NB4 (cell line): ENCODE data around the gene ZNF69.
"Not testable (repeated sequence)": the region's sequence is repeated elsewhere in the genome, so short reads cannot be mapped to it uniquely, and the experiment has no call there.

Source experiments
- DNase-seq: peaks from one replicate; pipeline ENCODE4 v3.0.0; 2010; ENCODE audit warnings: low read depth
- H3K4me3 ChIP-seq: one replicate; pipeline ENCODE4 v1.5.1; 2011; ENCODE audit warnings: mild to moderate bottlenecking, low read depth, low read length, moderate library complexity
- CTCF ChIP-seq: IDR thresholded peaks from one replicate; pipeline ENCODE4 v1.5.1; 2012; ENCODE audit warnings: low read depth, low read length
- MYC ChIP-seq: IDR thresholded peaks from 2 replicates; pipeline ENCODE4 v1.6.1; 2011; ENCODE audit warnings: low read depth, low read length
- POLR2A ChIP-seq: IDR thresholded peaks from 2 replicates; pipeline ENCODE4 v1.6.1; 2011; ENCODE audit warnings: mild to moderate bottlenecking; ENCODE audit not compliant: insufficient read length; ENCODE audit errors: extremely low read depth
- TF ChIP-seq, protein P1 (sequence below): IDR thresholded peaks from 2 replicates; pipeline ENCODE4 v1.6.1; 2011; ENCODE audit warnings: low read depth, low read length

ZNF69 gene

DNA sequence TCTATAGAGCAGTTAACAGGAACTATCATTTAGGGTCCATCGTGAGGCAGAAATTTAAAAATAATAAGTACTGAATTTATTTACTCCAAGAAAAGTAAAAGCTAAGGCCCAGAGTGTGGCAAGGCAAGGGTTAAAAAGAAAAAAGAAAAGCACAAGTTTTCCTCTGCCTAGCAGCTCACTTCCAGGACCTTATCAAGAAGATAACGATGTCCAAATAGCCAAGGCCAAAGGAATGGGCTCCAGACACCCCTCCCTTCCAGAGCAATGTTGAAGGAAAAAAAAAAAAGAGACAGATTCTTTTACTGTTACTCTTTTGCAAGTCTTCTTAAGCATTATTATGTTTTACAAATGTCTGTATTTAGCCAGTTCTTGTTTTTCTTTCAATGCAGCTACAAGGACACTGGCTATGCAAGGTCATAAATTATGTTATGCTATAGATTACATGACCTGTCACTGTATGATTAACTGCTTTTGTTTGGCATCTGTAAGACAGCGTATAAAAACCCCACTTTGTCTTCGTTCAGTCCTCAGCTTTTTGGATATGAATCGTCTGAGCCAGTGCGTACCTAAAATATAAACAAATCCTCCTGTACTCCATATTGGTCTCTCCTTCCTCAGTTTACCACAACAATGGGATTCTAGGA, 34.4 kb downstream of the ZNF69 start:
- no peak for DNase-seq
- no peak for TF ChIP-seq MYC
- no peak for TF ChIP-seq CTCF
- TF ChIP-seq, protein P1, sequence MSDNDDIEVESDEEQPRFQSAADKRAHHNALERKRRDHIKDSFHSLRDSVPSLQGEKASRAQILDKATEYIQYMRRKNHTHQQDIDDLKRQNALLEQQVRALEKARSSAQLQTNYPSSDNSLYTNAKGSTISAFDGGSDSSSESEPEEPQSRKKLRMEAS: no peak
- TF ChIP-seq POLR2A: no peak
- H3K4me3 ChIP-seq: no peak overlapping the region

- peak within 1 kb of the TSS; percentile 75 for H3K4me3 ChIP-seq
- TF ChIP-seq CTCF: no peak
- peak; percentile 90 for TF ChIP-seq POLR2A
- TF ChIP-seq, protein P1: no peak; the same call in 1 of the 2 replicates
- peak; percentile 56 for TF ChIP-seq MYC
- peak; percentile 97 for DNase-seq
These were observed 37.5 kb downstream of the ZNF69 start, which contains the start of gene ZNF700 for GRCh38 chr19:11924886-11925650. Gene ZNF700 (plus strand): TSS chr19:11925107. CDS start chr19:11925211, 104 bp downstream.

DNA sequence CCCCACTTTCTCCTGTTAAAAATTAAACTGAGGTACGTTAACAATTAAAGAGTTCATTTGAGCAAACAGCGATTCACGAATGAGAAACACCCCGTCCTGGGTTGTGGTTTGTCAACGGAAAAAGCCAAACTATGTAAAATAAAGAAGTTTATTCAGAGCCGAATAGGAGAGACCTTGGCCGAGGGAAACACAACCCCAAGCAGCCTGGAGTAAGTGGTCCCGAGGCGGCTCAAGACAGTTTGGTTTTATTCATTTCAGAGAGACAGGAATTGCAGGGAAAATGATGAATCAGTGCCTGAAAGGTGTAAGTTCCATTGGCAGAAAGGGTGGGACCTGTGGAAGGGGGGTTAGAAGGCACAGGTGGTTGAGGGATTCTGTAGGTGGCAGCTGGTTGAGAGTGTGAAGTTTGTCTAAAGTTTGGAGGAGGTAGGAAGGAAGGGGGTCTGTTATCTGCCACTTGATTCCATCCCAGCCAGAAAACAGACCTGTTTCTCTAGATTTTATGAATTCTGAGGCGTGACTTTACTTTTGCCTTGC, 38.1 kb downstream of the ZNF69 start:
- peak overlapping the region; percentile 75 for H3K4me3 ChIP-seq
- DNase-seq: not testable (repeated sequence)

- TF ChIP-seq POLR2A: no peak
- no peak for TF ChIP-seq MYC
- TF ChIP-seq, protein P1: no peak
- TF ChIP-seq CTCF: no peak
- no peak for DNase-seq
- H3K4me3 ChIP-seq: no peak overlapping the region
These were observed 39.6 kb downstream of the ZNF69 start for GRCh38 chr19:11927227-11927626.

GRCh38 chr19:11931051-11931450, 43.5 kb downstream of the ZNF69 start:
- TF ChIP-seq CTCF (no peak), POLR2A (no peak), MYC (no peak)
- TF ChIP-seq, protein P1: no peak
- DNase-seq: no peak
- no peak overlapping the region for H3K4me3 ChIP-seq

- no peak overlapping the region for H3K4me3 ChIP-seq
- DNase-seq: no peak
- TF ChIP-seq MYC (no peak), CTCF (no peak), POLR2A (no peak)
- TF ChIP-seq, protein P1: no peak
These were observed 43.9 kb downstream of the ZNF69 start for GRCh38 chr19:11931513-11931912.

DNA sequence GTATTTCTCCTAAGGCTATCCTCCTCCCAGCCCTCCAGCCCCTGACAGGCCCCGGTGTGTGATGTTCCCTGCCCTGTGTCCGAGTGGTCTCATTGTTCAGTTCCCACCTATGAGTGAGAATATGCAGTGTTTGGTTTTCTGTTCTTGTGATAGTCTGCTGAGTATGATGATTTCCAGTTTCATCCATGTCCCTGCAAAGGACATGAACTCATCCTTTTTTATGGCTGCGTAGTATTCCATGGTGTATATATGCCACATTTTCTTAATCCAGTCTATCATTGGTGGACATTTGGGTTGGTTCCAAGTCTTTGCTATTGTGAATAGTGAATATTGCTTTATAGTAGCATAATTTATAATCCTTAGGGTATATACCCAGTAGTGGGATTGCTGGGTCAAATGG, 48.2 kb downstream of the ZNF69 start:
- not testable (repeated sequence) for DNase-seq

GRCh38 chr19:11938383-11938782, 50.8 kb downstream of the ZNF69 start:
- DNase-seq, H3K4me3 ChIP-seq: not testable (repeated sequence)

More for the DNA sequence above, 48.2 kb downstream of the ZNF69 start:
- H3K4me3 ChIP-seq: not testable (repeated sequence)

- not testable (repeated sequence) for DNase-seq, H3K4me3 ChIP-seq
These were observed 53.8 kb downstream of the ZNF69 start for GRCh38 chr19:11941361-11941887.
